ENCODE measurements around the gene NEURL2. TPM values are rescaled to one million over a fixed set of nuclear protein-coding genes. Genes with fewer than 3 reads are reported as not detected.

The NEURL2 gene
- total RNA-seq, 1 donor from 2014 or later = 17.0 TPM

DNA sequence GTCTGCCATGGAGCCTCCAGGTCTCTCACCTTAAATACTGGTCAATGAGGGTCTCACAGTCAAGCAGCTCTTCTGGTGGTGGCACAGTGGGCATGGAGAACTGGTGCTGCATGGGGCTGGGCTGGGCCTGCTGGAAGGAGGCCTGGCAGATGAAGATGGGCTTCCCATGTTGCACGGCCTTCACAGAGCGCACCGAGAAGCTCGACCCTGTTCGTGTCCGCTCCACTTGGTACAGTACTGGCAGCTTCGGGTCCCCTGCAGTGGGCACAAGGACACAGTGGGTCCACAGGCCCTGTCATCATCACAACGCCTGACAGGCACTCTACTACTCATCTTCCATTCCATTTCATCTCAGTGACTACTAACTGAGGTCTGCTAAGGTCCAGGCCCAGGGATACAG, 42.6 kb downstream of the NEURL2 start:
- DNase-seq (ENCODE audit: low spot score) = no peak

GRCh38 chr20:45845452-45845851, 45.6 kb downstream of the NEURL2 start:
- no peak for DNase-seq (ENCODE audit: low spot score)

DNA sequence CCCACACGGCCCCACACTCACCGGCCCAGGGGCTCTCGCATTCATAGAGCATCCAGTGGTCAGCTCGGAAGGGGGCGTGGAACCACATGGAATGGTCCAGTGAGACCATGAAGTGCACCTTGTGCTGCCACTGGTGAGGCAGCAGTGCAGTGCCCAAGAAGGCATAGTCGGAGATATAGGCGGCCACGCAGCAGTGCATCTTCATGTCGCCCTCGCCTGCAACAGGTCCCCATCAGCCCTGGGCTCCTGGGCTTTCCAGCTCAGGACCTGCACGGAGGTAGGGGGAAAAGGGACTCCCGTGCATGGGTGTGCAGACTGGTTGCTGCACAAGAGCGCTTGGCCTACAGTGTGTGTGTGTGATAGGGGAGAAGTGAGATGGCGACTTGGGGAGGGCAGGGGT, 47.5 kb downstream of the NEURL2 start:
- no peak for DNase-seq (ENCODE audit: low spot score)

DNA sequence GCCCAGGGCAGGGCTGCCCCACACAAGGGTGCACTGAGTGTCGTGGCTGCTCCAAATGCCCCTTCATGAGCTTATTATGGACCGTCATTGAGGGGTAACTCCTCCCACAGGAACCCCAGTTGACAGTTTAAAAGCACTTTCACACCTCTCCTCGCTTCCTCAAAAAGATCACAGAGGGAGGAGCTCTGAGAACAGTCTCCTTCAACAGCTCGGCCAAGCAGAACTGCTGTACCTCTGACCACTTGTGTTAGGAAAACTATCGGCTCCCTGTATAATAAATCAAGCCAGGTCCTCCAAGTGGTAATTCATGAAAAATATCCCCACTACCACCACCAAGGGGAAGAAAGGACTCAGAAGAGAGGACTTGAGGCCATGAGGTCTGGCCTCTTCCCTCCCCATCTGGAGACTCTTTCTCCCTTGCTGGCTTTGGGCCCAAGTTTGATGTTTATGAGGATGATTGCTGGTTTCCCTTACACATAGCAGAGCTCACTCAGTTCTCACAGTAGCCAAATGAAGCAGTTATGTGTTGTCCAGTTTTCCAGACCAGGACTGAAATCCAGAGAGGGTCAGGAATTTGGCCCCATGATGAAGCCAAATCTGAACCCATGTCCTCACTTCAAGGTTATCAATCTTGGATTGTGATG, 48.7 kb downstream of the NEURL2 start:
- no peak for DNase-seq (ENCODE audit: low spot score)

DNA sequence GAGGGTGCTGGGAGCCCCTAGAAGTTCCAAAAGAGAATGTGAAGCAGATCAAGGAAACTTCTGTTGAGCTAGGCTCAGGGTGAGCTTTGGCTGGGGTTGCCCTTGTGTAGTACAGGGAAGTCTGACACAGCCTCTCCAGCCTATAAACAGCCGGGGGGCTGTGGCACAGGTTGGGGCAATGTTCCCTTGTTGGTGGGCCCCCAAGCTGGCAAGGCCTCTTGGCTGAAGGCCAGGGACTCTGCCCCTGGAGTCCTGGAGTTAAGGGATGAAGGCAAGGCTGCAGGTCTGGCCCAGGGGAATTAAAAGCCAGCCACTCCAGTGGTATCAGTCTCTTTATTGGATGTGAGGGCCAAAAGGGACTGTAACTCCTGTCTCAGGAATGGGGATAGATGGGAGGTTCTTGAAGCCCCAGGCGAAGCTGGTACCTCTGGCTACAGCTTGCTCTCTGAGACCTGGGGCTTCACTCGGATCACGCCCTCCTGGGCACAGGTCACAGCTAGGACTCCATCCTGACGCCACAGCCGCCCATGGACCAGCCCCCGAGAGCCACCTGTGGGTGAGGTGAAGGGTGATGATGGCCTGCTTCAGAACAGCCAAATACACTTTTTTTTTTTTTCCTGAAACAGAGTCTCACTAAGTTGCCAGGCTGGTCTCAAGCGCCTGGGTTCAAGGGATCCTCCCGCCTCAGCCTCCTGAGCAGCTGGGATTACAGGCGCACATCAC, 49.4 kb downstream of the NEURL2 start:
- no peak for DNase-seq (ENCODE audit: low spot score)

DNA sequence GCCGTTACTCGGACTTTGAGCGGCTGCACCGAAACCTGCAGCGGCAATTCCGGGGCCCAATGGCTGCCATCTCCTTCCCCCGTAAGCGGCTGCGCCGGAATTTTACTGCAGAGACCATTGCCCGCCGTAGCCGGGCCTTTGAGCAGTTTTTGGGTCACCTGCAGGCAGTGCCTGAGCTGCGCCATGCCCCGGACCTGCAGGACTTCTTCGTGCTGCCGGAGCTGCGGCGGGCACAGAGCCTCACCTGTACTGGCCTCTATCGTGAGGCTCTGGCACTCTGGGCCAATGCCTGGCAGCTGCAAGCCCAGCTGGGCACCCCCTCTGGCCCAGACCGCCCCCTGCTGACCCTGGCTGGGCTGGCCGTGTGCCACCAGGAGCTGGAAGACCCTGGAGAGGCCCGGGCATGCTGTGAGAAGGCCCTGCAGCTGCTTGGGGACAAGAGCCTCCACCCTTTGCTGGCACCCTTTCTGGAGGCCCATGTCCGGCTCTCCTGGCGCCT, 50.3 kb downstream of the NEURL2 start:
- no peak for DNase-seq (ENCODE audit: low spot score)

Other genes with a start within 250 kb of the NEURL2 start
- not detected for gene WFDC11, start 221.0 kb downstream of the NEURL2 start, total RNA-seq
- not detected for gene WFDC13, start 189.2 kb downstream of the NEURL2 start, total RNA-seq
- not detected for gene WFDC10B, start 186.2 kb downstream of the NEURL2 start, total RNA-seq
- not detected for gene SPINT4, start 168.9 kb downstream of the NEURL2 start, total RNA-seq
- 0.58 TPM for gene WFDC3, start 99.3 kb downstream of the NEURL2 start, total RNA-seq
- gene DNTTIP1, start 99.3 kb downstream of the NEURL2 start, total RNA-seq = 21.8 TPM
- gene UBE2C, start 78.6 kb downstream of the NEURL2 start, total RNA-seq = not detected
- gene TNNC2, start 63.9 kb downstream of the NEURL2 start, total RNA-seq = 0.74 TPM
- 46.7 TPM for gene SNX21, start 57.4 kb downstream of the NEURL2 start, total RNA-seq
- gene ACOT8, start 33.8 kb downstream of the NEURL2 start, total RNA-seq = 14.9 TPM
- 2.2 TPM for gene ZSWIM3, start 33.6 kb downstream of the NEURL2 start, total RNA-seq
- 10.0 TPM for gene ZSWIM1, start 10.0 kb downstream of the NEURL2 start, total RNA-seq
- 4.0 TPM for gene SPATA25, start 3.6 kb downstream of the NEURL2 start, total RNA-seq
- gene CTSA, start 127 bp upstream of the NEURL2 start, total RNA-seq = 160 TPM
- gene PLTP, start 20.9 kb upstream of the NEURL2 start, total RNA-seq = 373 TPM
- gene PCIF1, start 43.5 kb upstream of the NEURL2 start, total RNA-seq = 27.1 TPM
- gene ZNF335, start 81.0 kb upstream of the NEURL2 start, total RNA-seq = 17.1 TPM
- 18.3 TPM for gene MMP9, start 117.7 kb upstream of the NEURL2 start, total RNA-seq
- 1.7 TPM for gene SLC12A5, start 138.0 kb upstream of the NEURL2 start, total RNA-seq
- 23.3 TPM for gene NCOA5, start 198.8 kb upstream of the NEURL2 start, total RNA-seq
- 17.3 TPM for gene CD40, start 227.1 kb upstream of the NEURL2 start, total RNA-seq